Colonic mucosa (tissue), 4 donors: ENCODE data around the gene HLA-B. TPM values are rescaled to one million over a fixed set of nuclear protein-coding genes. Genes with fewer than 3 reads are reported as not detected.

ENCODE experiments used
- DNase-seq: peaks from one replicate; pipeline ENCODE4 v3.0.0-alpha.2; 2020
- H3K27ac ChIP-seq: fragments of 200-600 bp; one replicate; pipeline ENCODE4 v1.8.0; 2021
- H3K27me3 ChIP-seq: fragments of 200-600 bp; one replicate; pipeline ENCODE4 v1.8.0; 2021
- H3K36me3 ChIP-seq: fragments of 200-600 bp; one replicate; pipeline ENCODE4 v1.8.0; 2021
- H3K4me1 ChIP-seq: fragments of 200-600 bp; one replicate; pipeline ENCODE4 v1.8.0; 2021; ENCODE audit warnings: mild to moderate bottlenecking
- H3K4me3 ChIP-seq: fragments of 200-600 bp; one replicate; pipeline ENCODE4 v1.8.0; 2021
- H3K9ac ChIP-seq, 2 donors: one replicate each; pipeline ENCODE4 v1.7.0; 2013; ENCODE audit warnings: control low read depth in 2 of 2, low read depth in 2 of 2, low read length in 2 of 2
- H3K9me3 ChIP-seq: fragments of 200-600 bp; one replicate; pipeline ENCODE4 v1.8.0; 2021
- CTCF ChIP-seq: fragments of 200-600 bp; IDR thresholded peaks from one replicate; pipeline ENCODE4 v1.8.0; 2022; ENCODE audit warnings: antibody characterized with exemption, mild to moderate bottlenecking
- intact Hi-C: fragments of 100-400 bp; cut with DNase I; formaldehyde crosslinking; loops from one replicate; pipeline ENCODE4 v1.14.1; 2022
- total RNA-seq, 2 donors: library from RNA; stranded (reverse); fragmentation: NEBNext Ultra II Directional in 1 of 2; extraction: Animal tissue kit (Norgen Biotek cat#: 25700) in 1 of 2; gene quantifications; one replicate each; pipeline ENCODE4 v1.2.1, GENCODE V29; 2021
- donor health status: healthy.
- donor health status: DM: no; HTN: no; CAD: no.
- donor health status: DM: no; HTN: no; CAD: no.

HLA-B gene
- total RNA-seq, 2 donors from 2014 or later, result 1,153 to 3,111 TPM

- H3K4me3 ChIP-seq, result no peak overlapping the region
- DNase-seq, result no peak
- no peaks in the 10 kb centered on the region for H3K27me3 ChIP-seq
- H3K4me1 ChIP-seq, result no peaks in the 10 kb centered on the region
- no peak overlapping the region for H3K9ac ChIP-seq
- peaks cover 4% of the 10 kb centered on the region for H3K36me3 ChIP-seq
- no peak for TF ChIP-seq CTCF
- H3K9me3 ChIP-seq, result no peaks in the 10 kb centered on the region
- H3K27ac ChIP-seq, result no peak overlapping the region
- intact Hi-C loops, result no loop called here
Observed at GRCh38 chr6:31358302-31358701, 1.3 kb upstream of the HLA-B start.

- H3K9me3 ChIP-seq, result no peaks in the 10 kb centered on the region
- no peak overlapping the region for H3K4me3 ChIP-seq
- peak overlapping the region; percentile 81 for H3K27ac ChIP-seq
- H3K4me1 ChIP-seq, result no peaks in the 10 kb centered on the region
- H3K9ac ChIP-seq, result peak overlapping the region in 1 of 2 donors; percentile 98
- no peak for TF ChIP-seq CTCF
- intact Hi-C loops, result no loop called here
- no peak for DNase-seq
- peaks cover 4% of the 10 kb centered on the region for H3K36me3 ChIP-seq
- no peaks in the 10 kb centered on the region for H3K27me3 ChIP-seq
Observed at GRCh38 chr6:31357886-31358285, 907 bp upstream of the HLA-B start.

- H3K9ac ChIP-seq, result peak overlapping the region; percentile 81 to 98
- H3K4me3 ChIP-seq, result peak overlapping the region; percentile 52
- H3K36me3 ChIP-seq, result peaks cover 4% of the 10 kb centered on the region
- intact Hi-C loops, result no loop called here
- no peaks in the 10 kb centered on the region for H3K27me3 ChIP-seq
- H3K27ac ChIP-seq, result peak overlapping the region; percentile 81
- no peak for TF ChIP-seq CTCF
- peak; percentile 48 for DNase-seq
- H3K9me3 ChIP-seq, result no peaks in the 10 kb centered on the region
- no peaks in the 10 kb centered on the region for H3K4me1 ChIP-seq
Observed at GRCh38 chr6:31356216-31356945, 598 bp downstream of the HLA-B start.

- Histone ChIP-seq H3K4me3 (peak overlapping the region; percentile 52), H3K27me3 (no peaks in the 10 kb centered on the region), H3K4me1 (no peaks in the 10 kb centered on the region), H3K9me3 (no peaks in the 10 kb centered on the region), H3K36me3 (peaks cover 4% of the 10 kb centered on the region), H3K9ac (peak overlapping the region; percentile 81 to 98), H3K27ac (no peak overlapping the region)
- no peak for DNase-seq
- intact Hi-C loops, result no loop called here
- no peak for TF ChIP-seq CTCF
Observed at GRCh38 chr6:31355583-31355948, 1.4 kb downstream of the HLA-B start.

- H3K9me3 ChIP-seq, result no peaks in the 10 kb centered on the region
- H3K27me3 ChIP-seq, result no peaks in the 10 kb centered on the region
- no peak for DNase-seq
- H3K4me1 ChIP-seq, result no peaks in the 10 kb centered on the region
- H3K36me3 ChIP-seq, result peaks cover 4% of the 10 kb centered on the region
- peak overlapping the region; percentile 52 for H3K4me3 ChIP-seq
- H3K27ac ChIP-seq, result no peak overlapping the region
- peak overlapping the region; percentile 51 to 81 for H3K9ac ChIP-seq
- TF ChIP-seq CTCF, result no peak
- intact Hi-C loops, result loop anchor here (5.0 kb wide), 1 partner anchor 88 kb away; no protein-coding TSS in a partner anchor
Observed at GRCh38 chr6:31354864-31355582, 2.0 kb downstream of the HLA-B start.
